ENCODE data around the gene TBC1D14.

Gene TBC1D14

GRCh38 chr4:7052923-7053715 lies 143.5 kb downstream of the TBC1D14 start:
- DNase-seq: no peak
- H3K4me1 ChIP-seq (ENCODE audit: control insufficient read depth, insufficient read depth, low read length, poor library complexity, severe bottlenecking): peaks cover 13% of the 10 kb centered on the region
- H3K9me3 ChIP-seq (ENCODE audit: control insufficient read depth, low read length): no peaks in the 10 kb centered on the region
- no peaks in the 10 kb centered on the region for H3K27me3 ChIP-seq (replicated peaks; ENCODE audit: control insufficient read depth, insufficient read depth, low read length, poor library complexity, severe bottlenecking)
- no peak overlapping the region for H3K4me3 ChIP-seq (ENCODE audit: insufficient read depth, low read depth, low read length, poor library complexity, severe bottlenecking)
- H3K36me3 ChIP-seq (ENCODE audit: control insufficient read depth, insufficient read depth, low read length): peaks cover 46% of the 10 kb centered on the region
- H3K27ac ChIP-seq (ENCODE audit: insufficient read depth, low read length, poor library complexity, severe bottlenecking): no peak overlapping the region

DNA sequence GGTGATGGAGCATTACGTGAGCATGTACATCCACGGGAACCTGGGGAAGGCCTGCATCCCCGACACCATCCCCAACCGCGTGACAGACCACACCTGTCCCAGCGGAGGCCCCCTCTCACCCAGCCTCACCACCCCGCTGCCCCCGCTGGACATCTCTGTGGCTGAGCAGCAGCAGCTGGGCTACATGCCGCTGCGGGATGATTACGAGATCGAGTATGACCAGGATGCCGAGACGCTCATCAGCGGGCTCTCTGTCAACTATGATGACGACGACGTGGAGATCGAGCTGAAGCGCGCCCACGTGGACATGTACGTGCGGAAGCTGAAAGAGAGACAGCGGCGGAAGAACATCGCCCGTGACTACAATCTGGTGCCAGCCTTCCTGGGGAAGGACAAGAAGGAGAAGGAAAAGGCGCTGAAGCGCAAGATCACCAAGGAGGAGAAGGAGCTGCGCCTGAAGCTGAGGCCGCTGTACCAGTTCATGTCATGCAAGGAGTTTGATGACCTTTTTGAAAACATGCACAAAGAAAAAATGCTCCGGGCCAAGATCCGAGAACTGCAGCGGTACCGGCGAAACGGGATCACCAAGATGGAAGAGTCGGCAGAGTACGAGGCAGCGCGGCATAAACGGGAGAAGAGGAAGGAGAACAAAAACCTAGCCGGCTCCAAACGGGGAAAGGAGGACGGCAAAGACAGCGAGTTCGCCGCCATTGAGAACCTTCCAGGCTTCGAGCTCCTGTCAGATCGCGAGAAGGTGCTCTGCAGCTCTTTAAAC lies 144.7 kb downstream of the TBC1D14 start:
- Histone ChIP-seq H3K27ac (ENCODE audit: insufficient read depth, low read length, poor library complexity, severe bottlenecking) (no peak overlapping the region), H3K36me3 (ENCODE audit: control insufficient read depth, insufficient read depth, low read length) (peaks cover 49% of the 10 kb centered on the region), H3K9me3 (ENCODE audit: control insufficient read depth, low read length) (no peaks in the 10 kb centered on the region), H3K27me3 (replicated peaks; ENCODE audit: control insufficient read depth, insufficient read depth, low read length, poor library complexity, severe bottlenecking) (no peaks in the 10 kb centered on the region), H3K4me1 (ENCODE audit: control insufficient read depth, insufficient read depth, low read length, poor library complexity, severe bottlenecking) (peaks cover 13% of the 10 kb centered on the region), H3K4me3 (ENCODE audit: insufficient read depth, low read depth, low read length, poor library complexity, severe bottlenecking) (no peak overlapping the region)
- no peak for DNase-seq

DNA sequence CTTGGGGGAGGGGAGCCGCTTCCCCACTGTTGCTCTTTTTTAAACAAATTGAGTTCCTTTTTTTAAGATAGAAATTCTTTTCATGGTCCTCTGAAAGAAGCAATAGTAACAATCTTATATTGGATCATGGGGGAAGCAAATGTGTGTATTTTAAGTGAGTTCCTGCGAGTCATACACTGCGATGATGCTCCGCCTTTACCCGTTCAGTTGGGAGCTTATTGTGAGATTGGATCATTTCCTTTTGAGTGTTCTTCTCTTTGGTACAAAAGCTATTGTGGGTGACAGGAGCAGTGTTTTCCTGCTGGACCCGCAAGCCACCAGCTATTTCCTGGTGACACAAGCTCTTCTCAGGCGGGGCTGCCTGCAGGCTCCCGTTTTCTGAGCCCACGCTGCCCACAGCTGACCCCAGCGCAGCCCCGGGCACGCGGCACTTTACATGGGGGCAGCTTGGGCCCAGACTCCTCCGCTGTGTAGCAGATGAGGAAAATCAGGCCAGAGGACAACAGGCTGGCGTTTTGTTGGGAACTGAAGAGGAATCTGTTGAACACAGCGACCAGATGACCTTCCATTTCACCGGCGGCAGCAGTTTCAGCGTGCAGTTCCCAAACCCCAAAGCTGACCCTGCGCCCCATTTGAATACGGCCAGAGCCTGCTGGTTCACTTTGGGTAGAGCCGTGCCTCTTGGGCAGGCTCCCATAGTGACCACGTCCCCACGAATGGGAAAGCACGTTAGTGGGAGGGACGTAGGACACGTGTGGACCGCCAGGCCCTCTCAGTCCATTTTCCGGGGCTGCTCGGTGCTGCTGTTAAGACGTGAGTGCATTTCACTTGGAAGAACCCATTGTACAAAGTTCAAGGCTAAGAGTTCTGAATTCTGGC lies 145.7 kb downstream of the TBC1D14 start:
- Histone ChIP-seq H3K27ac (ENCODE audit: insufficient read depth, low read length, poor library complexity, severe bottlenecking) (no peak overlapping the region), H3K27me3 (replicated peaks; ENCODE audit: control insufficient read depth, insufficient read depth, low read length, poor library complexity, severe bottlenecking) (no peaks in the 10 kb centered on the region), H3K4me1 (ENCODE audit: control insufficient read depth, insufficient read depth, low read length, poor library complexity, severe bottlenecking) (peaks cover 11% of the 10 kb centered on the region), H3K36me3 (ENCODE audit: control insufficient read depth, insufficient read depth, low read length) (peaks cover 59% of the 10 kb centered on the region), H3K4me3 (ENCODE audit: insufficient read depth, low read depth, low read length, poor library complexity, severe bottlenecking) (no peak overlapping the region), H3K9me3 (ENCODE audit: control insufficient read depth, low read length) (no peaks in the 10 kb centered on the region)
- no peak for DNase-seq

DNA sequence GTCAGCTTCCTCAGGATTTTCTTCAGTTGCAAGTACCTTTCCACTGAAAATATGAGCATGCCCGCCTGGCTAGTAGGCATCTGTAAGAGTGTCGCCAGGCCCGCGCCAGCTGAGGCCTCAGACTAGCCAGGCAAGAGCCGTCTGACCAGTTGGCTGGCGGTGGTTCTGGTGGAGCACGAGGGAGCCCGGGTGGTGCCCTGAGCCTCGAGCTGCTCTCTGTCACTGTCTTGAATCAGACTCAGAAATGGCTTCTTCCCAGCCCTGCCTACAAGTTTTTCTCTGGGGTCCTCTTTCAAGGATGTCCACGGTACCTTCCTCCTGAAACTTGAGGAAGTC lies 146.3 kb downstream of the TBC1D14 start:
- Histone ChIP-seq H3K4me3 (ENCODE audit: insufficient read depth, low read depth, low read length, poor library complexity, severe bottlenecking) (no peak overlapping the region), H3K27ac (ENCODE audit: insufficient read depth, low read length, poor library complexity, severe bottlenecking) (no peak overlapping the region), H3K36me3 (ENCODE audit: control insufficient read depth, insufficient read depth, low read length) (peaks cover 60% of the 10 kb centered on the region), H3K27me3 (replicated peaks; ENCODE audit: control insufficient read depth, insufficient read depth, low read length, poor library complexity, severe bottlenecking) (no peaks in the 10 kb centered on the region), H3K9me3 (ENCODE audit: control insufficient read depth, low read length) (no peaks in the 10 kb centered on the region), H3K4me1 (ENCODE audit: control insufficient read depth, insufficient read depth, low read length, poor library complexity, severe bottlenecking) (peaks cover 8% of the 10 kb centered on the region)
- DNase-seq: no peak

DNA sequence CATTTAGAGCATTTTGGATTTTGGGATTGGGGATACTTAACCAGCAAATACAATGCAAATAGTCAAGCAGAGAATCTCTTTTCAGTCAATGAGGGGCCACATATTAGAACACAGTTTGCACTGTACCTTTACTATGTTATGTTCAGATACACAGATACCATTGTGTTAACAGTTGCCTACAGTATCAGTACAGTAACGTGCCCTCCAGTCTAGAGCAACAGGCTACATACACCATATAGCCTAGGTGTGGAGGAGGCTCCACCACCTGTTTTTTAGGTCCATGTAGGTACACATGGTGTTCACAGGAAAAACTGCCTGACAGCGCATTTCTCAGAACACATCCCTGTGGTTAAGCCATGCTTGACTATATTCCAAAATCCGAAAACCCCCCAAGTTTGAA lies 149.2 kb downstream of the TBC1D14 start:
- H3K27me3 ChIP-seq (replicated peaks; ENCODE audit: control insufficient read depth, insufficient read depth, low read length, poor library complexity, severe bottlenecking): no peaks in the 10 kb centered on the region
- no peak overlapping the region for H3K4me3 ChIP-seq (ENCODE audit: insufficient read depth, low read depth, low read length, poor library complexity, severe bottlenecking)
- no peak for DNase-seq
- H3K4me1 ChIP-seq (ENCODE audit: control insufficient read depth, insufficient read depth, low read length, poor library complexity, severe bottlenecking): no peaks in the 10 kb centered on the region
- H3K36me3 ChIP-seq (ENCODE audit: control insufficient read depth, insufficient read depth, low read length): peaks cover 75% of the 10 kb centered on the region
- H3K27ac ChIP-seq (ENCODE audit: insufficient read depth, low read length, poor library complexity, severe bottlenecking): no peak overlapping the region
- no peaks in the 10 kb centered on the region for H3K9me3 ChIP-seq (ENCODE audit: control insufficient read depth, low read length)

DNA sequence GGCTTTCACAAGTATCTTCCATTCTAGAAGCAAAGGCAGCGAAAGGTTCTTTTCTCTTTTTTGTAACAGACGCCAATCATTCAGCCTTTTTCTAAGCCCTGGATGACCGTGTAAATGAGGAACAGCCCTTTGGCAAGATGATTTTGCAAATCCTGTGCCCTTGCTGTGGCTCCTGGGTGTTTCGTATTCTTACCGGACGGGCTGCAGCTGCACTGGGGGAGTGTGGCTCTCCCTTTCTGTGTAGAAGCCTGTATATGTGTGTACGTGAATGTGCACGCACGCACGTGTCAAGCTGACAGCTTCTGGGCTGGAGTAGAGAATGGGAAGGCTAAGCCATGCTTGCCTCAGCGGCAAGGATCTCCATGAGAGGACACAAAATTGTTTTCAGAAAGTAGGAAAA lies 150.0 kb downstream of the TBC1D14 start:
- no peak overlapping the region for H3K27ac ChIP-seq (ENCODE audit: insufficient read depth, low read length, poor library complexity, severe bottlenecking)
- no peaks in the 10 kb centered on the region for H3K9me3 ChIP-seq (ENCODE audit: control insufficient read depth, low read length)
- H3K27me3 ChIP-seq (replicated peaks; ENCODE audit: control insufficient read depth, insufficient read depth, low read length, poor library complexity, severe bottlenecking): no peaks in the 10 kb centered on the region
- no peak overlapping the region for H3K4me3 ChIP-seq (ENCODE audit: insufficient read depth, low read depth, low read length, poor library complexity, severe bottlenecking)
- no peak for DNase-seq
- H3K4me1 ChIP-seq (ENCODE audit: control insufficient read depth, insufficient read depth, low read length, poor library complexity, severe bottlenecking): no peaks in the 10 kb centered on the region
- peaks cover 71% of the 10 kb centered on the region for H3K36me3 ChIP-seq (ENCODE audit: control insufficient read depth, insufficient read depth, low read length)

DNA sequence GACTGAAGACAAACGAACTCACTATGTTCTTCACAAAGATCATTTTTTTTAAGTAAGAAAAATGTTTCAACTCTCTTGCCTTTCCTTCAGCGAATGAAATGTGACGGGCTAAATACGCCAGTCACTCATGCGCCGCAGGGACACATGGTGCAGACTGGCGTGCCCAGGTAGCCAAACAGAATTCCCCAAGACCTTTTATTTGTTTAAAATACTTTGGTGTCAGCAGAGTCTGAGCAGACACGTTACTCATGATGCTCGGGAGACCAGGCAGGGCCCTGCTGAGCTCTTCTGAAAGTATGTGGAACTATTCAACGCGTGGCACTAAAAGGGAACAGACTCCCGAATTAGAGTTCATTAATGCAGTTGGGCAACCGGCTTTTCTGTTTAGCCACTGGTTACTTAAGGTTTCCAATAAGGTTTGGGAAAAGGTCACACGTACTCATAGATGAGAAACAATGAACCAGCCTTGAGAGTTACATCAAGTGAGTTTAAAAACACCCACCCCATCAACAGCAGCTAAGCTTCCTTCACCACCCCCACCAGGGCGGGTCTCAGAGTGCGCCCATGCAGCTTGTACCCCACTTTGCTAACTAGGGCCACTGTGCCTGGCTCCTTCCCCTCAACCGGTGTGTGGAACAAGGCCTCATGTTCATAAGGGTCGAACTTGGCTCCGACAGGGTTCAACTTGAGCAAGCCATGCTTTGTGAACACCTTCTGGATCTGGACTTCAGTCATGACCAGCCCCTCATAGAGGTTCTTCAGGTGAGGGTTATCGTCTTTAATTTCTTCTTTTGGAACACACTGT lies 150.9 kb downstream of the TBC1D14 start:
- Histone ChIP-seq H3K4me1 (ENCODE audit: control insufficient read depth, insufficient read depth, low read length, poor library complexity, severe bottlenecking) (no peaks in the 10 kb centered on the region), H3K4me3 (ENCODE audit: insufficient read depth, low read depth, low read length, poor library complexity, severe bottlenecking) (no peak overlapping the region), H3K36me3 (ENCODE audit: control insufficient read depth, insufficient read depth, low read length) (peaks cover 67% of the 10 kb centered on the region), H3K27me3 (replicated peaks; ENCODE audit: control insufficient read depth, insufficient read depth, low read length, poor library complexity, severe bottlenecking) (no peaks in the 10 kb centered on the region), H3K27ac (ENCODE audit: insufficient read depth, low read length, poor library complexity, severe bottlenecking) (no peak overlapping the region), H3K9me3 (ENCODE audit: control insufficient read depth, low read length) (no peaks in the 10 kb centered on the region)
- DNase-seq: no peak

DNA sequence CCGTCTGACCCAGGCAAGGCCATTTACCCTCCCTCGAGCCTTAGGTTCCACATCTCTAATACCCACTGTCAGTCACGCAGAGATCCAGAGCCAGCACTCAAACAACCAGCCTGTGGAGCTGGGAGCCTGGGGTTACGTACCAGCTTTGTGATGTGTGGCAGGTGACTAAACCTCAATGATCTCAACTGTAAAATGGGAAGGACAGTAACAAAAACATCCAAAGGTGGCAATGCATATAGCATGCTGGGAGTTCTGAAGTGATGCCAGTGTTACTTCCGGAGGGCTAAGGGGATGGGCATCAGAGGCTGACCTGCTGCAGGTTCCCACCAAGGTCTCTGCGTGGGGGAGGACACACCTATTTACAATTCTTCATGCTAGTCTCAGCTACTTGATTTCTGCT lies 152.2 kb downstream of the TBC1D14 start:
- no peak overlapping the region for H3K27ac ChIP-seq (ENCODE audit: insufficient read depth, low read length, poor library complexity, severe bottlenecking)
- no peaks in the 10 kb centered on the region for H3K9me3 ChIP-seq (ENCODE audit: control insufficient read depth, low read length)
- peaks cover 55% of the 10 kb centered on the region for H3K36me3 ChIP-seq (ENCODE audit: control insufficient read depth, insufficient read depth, low read length)
- no peaks in the 10 kb centered on the region for H3K27me3 ChIP-seq (replicated peaks; ENCODE audit: control insufficient read depth, insufficient read depth, low read length, poor library complexity, severe bottlenecking)
- DNase-seq: no peak
- peaks cover 10% of the 10 kb centered on the region for H3K4me1 ChIP-seq (ENCODE audit: control insufficient read depth, insufficient read depth, low read length, poor library complexity, severe bottlenecking)
- H3K4me3 ChIP-seq (ENCODE audit: insufficient read depth, low read depth, low read length, poor library complexity, severe bottlenecking): no peak overlapping the region

GRCh38 chr4:7062816-7063215 lies 153.2 kb downstream of the TBC1D14 start:
- no peak for DNase-seq
- no peak overlapping the region for H3K27ac ChIP-seq (ENCODE audit: insufficient read depth, low read length, poor library complexity, severe bottlenecking)
- H3K9me3 ChIP-seq (ENCODE audit: control insufficient read depth, low read length): no peaks in the 10 kb centered on the region
- H3K36me3 ChIP-seq (ENCODE audit: control insufficient read depth, insufficient read depth, low read length): peaks cover 54% of the 10 kb centered on the region
- no peak overlapping the region for H3K4me3 ChIP-seq (ENCODE audit: insufficient read depth, low read depth, low read length, poor library complexity, severe bottlenecking)
- H3K4me1 ChIP-seq (ENCODE audit: control insufficient read depth, insufficient read depth, low read length, poor library complexity, severe bottlenecking): peaks cover 17% of the 10 kb centered on the region
- H3K27me3 ChIP-seq (replicated peaks; ENCODE audit: control insufficient read depth, insufficient read depth, low read length, poor library complexity, severe bottlenecking): no peaks in the 10 kb centered on the region

Measured in effector memory CD4-positive, alpha-beta T cell (primary cell).